Measurements from ENCODE around the gene HUS1. TPM values are rescaled to one million over a fixed set of nuclear protein-coding genes. Genes with fewer than 3 reads are reported as not detected.

Gene HUS1
- total and polyA plus RNA-seq, 12 donors = 8.3 to 45.1 (median 31.2) TPM

DNA sequence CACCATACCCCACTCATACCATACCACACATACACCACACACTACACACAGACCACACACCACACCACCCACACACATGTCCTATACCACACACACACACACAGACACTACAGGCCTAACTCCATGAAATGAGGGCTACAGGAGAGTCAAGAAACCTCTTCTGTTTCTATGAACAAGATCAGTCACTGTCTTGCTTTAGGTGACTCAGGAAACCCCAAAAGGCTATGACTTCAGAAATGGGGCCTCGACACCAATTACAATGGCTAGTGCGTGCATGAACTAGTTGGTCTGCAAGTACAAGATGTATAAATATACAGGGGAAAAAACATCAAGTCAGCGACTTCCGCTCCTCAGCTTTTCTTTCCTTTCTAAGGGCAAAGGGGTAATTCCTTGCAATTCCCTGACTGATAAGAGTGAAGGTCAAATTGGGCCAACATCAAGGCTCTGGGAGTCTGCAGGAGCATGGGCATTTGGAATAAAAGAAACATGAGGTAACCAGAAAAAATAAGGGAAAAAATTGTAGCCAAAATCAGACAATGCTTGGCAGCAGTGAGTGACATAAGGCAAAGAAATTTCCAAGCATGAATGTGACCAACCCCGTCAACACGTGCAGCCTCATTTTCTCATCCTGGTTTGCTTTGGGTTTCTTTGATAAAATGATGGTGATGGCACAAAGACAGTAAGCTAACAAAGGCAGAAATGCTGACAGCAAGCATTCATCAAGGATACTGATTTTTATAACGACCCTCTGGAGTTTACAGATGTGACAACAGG lies 32.6 kb downstream of the HUS1 start:
- WGBS, 4 donors = 54 to 65% (median 61%) methylated on average over 7 of the region's 7 CpGs
- H3K36me3 ChIP-seq (replicated peaks in 1 of 2) = no peaks in the 10 kb centered on the region
- H3K9me3 ChIP-seq (replicated peaks in 1 of 3) = no peaks in the 10 kb centered on the region
- H3K27ac ChIP-seq = no peak overlapping the region
- intact Hi-C loops (cut with DNase I) = loop anchor here (5.0 to 10.0 kb wide), 3 partner anchors 158 to 206 kb away; no protein-coding TSS in a partner anchor
- no peak overlapping the region for H3K4me3 ChIP-seq
- no peak for TF ChIP-seq POLR2A (IDR thresholded peaks at IDR 0.05)
- TF ChIP-seq, protein P1, sequence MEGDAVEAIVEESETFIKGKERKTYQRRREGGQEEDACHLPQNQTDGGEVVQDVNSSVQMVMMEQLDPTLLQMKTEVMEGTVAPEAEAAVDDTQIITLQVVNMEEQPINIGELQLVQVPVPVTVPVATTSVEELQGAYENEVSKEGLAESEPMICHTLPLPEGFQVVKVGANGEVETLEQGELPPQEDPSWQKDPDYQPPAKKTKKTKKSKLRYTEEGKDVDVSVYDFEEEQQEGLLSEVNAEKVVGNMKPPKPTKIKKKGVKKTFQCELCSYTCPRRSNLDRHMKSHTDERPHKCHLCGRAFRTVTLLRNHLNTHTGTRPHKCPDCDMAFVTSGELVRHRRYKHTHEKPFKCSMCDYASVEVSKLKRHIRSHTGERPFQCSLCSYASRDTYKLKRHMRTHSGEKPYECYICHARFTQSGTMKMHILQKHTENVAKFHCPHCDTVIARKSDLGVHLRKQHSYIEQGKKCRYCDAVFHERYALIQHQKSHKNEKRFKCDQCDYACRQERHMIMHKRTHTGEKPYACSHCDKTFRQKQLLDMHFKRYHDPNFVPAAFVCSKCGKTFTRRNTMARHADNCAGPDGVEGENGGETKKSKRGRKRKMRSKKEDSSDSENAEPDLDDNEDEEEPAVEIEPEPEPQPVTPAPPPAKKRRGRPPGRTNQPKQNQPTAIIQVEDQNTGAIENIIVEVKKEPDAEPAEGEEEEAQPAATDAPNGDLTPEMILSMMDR (IDR thresholded peaks at IDR 0.05) = no peak
- H3K4me1 ChIP-seq (replicated peaks in 1 of 2) = peaks cover 1 to 3% of the 10 kb centered on the region in 2 donors
- no peak for DNase-seq
- H3K27me3 ChIP-seq = no peaks in the 10 kb centered on the region

DNA sequence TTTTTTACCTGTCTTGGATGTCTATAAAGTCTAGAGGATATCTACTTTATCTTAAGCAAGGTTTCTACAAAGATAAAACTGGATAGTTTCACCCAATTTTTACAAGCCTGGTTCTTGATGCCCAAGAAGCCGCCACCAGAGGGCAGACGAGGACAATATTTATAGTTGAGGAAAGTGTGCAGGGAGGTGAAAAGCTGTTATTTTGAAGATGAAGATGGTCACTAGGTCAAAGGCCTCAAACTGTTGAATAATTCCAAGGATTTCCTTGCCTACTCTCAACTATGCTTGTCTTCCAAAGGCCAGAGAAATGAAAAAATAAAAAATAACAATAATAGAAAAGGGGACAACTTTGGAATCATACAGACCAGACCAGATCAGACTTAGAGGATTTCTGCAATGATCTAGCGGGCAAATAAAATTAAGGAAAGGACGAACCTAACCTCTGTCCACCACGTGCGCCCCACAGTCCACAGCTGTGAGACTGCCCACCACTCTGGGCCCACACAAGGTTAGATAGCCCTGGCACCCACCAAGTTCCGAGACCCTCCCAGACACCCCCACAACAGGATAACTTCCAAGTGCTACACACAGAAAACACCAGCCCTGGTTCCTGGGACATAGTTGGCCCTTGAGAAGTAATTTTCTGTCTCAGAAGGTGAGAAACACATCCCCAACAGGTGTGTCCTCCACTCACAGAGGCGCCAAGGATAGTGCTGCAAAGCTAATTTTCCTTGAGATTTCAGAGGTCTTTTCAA lies 34.0 kb downstream of the HUS1 start:
- no peaks in the 10 kb centered on the region for H3K9me3 ChIP-seq (replicated peaks in 1 of 3)
- peaks cover 10 to 16% of the 10 kb centered on the region in 2 donors for H3K4me1 ChIP-seq (replicated peaks in 1 of 2)
- H3K4me3 ChIP-seq = no peak overlapping the region
- WGBS, 4 donors = 43 to 48% (median 46%) methylated on average over 8 of the region's 8 CpGs
- peak; percentile 72 to 94 (median 85) for DNase-seq
- H3K36me3 ChIP-seq (replicated peaks in 1 of 2) = no peaks in the 10 kb centered on the region
- H3K27me3 ChIP-seq = no peaks in the 10 kb centered on the region
- H3K27ac ChIP-seq = no peak overlapping the region
- intact Hi-C loops (cut with DNase I) = loop anchor here (5.0 to 10.0 kb wide), 3 partner anchors 159 to 207 kb away; no protein-coding TSS in a partner anchor
- TF ChIP-seq, protein P1 (IDR thresholded peaks at IDR 0.05) = peak; percentile 53 to 85 (median 74)
- TF ChIP-seq POLR2A (IDR thresholded peaks at IDR 0.05) = no peak

DNA sequence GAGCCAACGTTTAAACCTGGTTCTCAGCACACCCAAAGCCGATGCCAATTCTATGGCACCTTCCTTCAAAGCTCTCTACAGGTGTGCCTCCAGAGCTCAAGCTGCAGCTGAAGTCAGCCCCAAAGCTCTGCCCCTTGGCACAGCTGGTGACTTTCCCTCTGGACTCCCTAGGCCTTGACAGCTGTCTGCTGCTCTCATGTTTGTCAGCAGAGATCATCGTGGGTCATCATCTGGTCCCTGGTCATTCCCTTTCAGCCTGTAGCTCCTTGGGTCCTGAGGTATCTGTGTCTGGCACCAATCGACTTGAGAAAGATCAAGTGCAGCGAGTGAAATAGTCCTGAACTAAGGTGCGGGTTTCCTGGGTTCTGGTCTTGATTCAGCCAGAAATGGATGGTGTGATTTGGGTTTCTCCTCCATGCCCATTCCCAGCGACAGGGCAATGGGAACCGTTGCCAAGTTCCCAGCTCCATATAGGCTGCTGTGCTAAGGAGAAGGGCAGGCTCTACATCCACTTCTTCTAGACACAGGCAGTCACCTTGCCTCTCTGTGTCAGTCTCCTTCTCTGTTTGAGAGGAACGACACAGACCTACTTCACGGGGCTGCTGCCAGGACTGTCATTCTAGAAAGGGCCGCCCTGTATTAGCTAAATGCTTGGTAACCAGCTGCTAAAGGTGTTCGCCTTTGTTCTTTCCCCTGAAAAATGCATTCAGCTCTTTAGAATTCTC lies 34.7 kb downstream of the HUS1 start:
- WGBS, 4 donors = 71 to 74% (median 72%) methylated on average over 10 to 12 of the region's 12 CpGs

More for the DNA sequence above, 34.7 kb downstream of the HUS1 start:
- TF ChIP-seq, protein P1 (IDR thresholded peaks at IDR 0.05) = no peak
- TF ChIP-seq POLR2A (IDR thresholded peaks at IDR 0.05) = no peak
- Histone ChIP-seq H3K9me3 (replicated peaks in 1 of 3) (no peaks in the 10 kb centered on the region), H3K36me3 (replicated peaks in 1 of 2) (no peaks in the 10 kb centered on the region), H3K27ac (no peak overlapping the region), H3K4me3 (no peak overlapping the region), H3K27me3 (no peaks in the 10 kb centered on the region), H3K4me1 (replicated peaks in 1 of 2) (peaks cover 10 to 21% of the 10 kb centered on the region in 2 donors)
- intact Hi-C loops (cut with DNase I) = loop anchor here (5.0 to 10.0 kb wide), 3 partner anchors 160 to 208 kb away; no protein-coding TSS in a partner anchor
- no peak for DNase-seq

Data from adrenal gland (tissue), 12 donors.